ENCODE data around the gene NADSYN1. TPM values are rescaled to one million over a fixed set of nuclear protein-coding genes. Genes with fewer than 3 reads are reported as not detected.

The NADSYN1 gene
- total and polyA plus RNA-seq, 2 donors (not counting 1 experiment from before 2014, with no cell fraction given): 22.0 to 81.7 TPM

- TF ChIP-seq, protein P1, sequence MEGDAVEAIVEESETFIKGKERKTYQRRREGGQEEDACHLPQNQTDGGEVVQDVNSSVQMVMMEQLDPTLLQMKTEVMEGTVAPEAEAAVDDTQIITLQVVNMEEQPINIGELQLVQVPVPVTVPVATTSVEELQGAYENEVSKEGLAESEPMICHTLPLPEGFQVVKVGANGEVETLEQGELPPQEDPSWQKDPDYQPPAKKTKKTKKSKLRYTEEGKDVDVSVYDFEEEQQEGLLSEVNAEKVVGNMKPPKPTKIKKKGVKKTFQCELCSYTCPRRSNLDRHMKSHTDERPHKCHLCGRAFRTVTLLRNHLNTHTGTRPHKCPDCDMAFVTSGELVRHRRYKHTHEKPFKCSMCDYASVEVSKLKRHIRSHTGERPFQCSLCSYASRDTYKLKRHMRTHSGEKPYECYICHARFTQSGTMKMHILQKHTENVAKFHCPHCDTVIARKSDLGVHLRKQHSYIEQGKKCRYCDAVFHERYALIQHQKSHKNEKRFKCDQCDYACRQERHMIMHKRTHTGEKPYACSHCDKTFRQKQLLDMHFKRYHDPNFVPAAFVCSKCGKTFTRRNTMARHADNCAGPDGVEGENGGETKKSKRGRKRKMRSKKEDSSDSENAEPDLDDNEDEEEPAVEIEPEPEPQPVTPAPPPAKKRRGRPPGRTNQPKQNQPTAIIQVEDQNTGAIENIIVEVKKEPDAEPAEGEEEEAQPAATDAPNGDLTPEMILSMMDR (conservative IDR thresholded peaks at IDR 0.05 in 1 of 2, IDR thresholded peaks at IDR 0.05 in 1 of 2; ENCODE audit: low read depth in 1 of 2, low read length in 2 of 2): no peak
- TF ChIP-seq EZH2 (IDR thresholded peaks at IDR 0.05; ENCODE audit: low read length, missing control alignments): no peak
- Histone ChIP-seq H3K9me3 (ENCODE audit: control insufficient read depth, insufficient read depth, low read depth, low read length) (no peaks in the 10 kb centered on the region), H4K20me1 (ENCODE audit: control insufficient read depth, extremely low read depth, insufficient read depth, low read length) (no peaks in the 10 kb centered on the region), H3K4me3 (replicated peaks in 1 of 4; ENCODE audit: control extremely low read depth in 1 of 4, insufficient read depth in 1 of 4, low read depth in 3 of 4, low read length in 4 of 4) (no peak overlapping the region), H3K4me1 (ENCODE audit: control insufficient read depth, extremely low read depth, insufficient read depth, low read length) (no peaks in the 10 kb centered on the region), H3K4me2 (ENCODE audit: extremely low read depth, insufficient read depth, low read length) (no peak overlapping the region), H3K27ac (ENCODE audit: insufficient read depth, low read length) (no peak overlapping the region), H3K27me3 (ENCODE audit: control insufficient read depth, insufficient read depth, low read length) (no peaks in the 10 kb centered on the region), H3K9ac (ENCODE audit: insufficient read depth, low read length) (no peak overlapping the region), H3K36me3 (ENCODE audit: control insufficient read depth, insufficient read depth, low read length) (peaks cover 16% of the 10 kb centered on the region), H2AFZ (ENCODE audit: low read length) (no peak overlapping the region), H3K79me2 (ENCODE audit: control insufficient read depth, insufficient read depth, low read length) (no peaks in the 10 kb centered on the region)
- no peak for DNase-seq (ENCODE audit: low read depth in 2 of 2)
These were observed 9.7 kb downstream of the NADSYN1 start for GRCh38 chr11:71462726-71463125.

DNA sequence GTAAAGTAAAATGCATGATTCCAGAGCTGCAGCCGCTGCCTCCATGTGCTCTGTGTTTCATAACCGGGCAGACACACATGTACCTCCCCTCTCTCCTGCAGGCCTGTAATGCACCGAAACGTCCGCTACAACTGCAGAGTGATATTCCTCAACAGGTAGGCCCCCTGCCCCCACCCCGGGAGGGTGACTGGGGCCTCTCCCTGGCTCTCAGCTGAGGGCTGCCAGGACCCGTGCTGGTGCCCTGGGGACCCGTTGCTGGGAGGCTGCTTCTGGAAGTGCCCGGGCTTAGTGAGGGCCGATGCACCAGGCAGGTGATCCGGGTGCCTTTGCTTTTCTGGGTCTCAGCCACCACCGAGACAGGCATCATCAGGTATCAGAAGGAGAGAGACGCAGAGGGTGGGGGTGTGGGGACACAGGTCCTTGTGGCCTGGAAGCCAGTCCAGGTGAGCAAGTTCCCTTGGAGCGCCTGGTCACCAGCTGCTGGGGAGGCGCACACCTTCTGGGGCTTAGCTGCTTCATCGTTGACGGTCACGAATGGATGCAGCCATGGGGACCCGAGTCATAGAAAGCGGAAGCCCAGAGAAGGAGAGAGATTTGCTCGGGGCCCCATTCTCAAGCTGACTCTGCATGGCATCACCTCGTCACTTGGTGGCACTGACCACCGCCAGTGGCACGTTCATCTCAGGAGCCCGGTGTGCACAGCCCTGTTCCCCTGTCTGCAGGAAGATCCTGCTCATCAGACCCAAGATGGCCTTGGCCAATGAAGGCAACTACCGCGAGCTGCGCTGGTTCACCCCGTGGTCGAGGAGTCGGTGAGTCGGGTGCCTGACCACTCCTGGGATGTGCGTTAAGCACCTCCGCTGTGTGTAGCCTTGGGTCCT is 10.6 kb downstream of the NADSYN1 start:
- H3K27me3 ChIP-seq (ENCODE audit: control insufficient read depth, insufficient read depth, low read length): no peaks in the 10 kb centered on the region
- H3K79me2 ChIP-seq (ENCODE audit: control insufficient read depth, insufficient read depth, low read length): no peaks in the 10 kb centered on the region
- peaks cover 10% of the 10 kb centered on the region for H3K36me3 ChIP-seq (ENCODE audit: control insufficient read depth, insufficient read depth, low read length)
- no peaks in the 10 kb centered on the region for H4K20me1 ChIP-seq (ENCODE audit: control insufficient read depth, extremely low read depth, insufficient read depth, low read length)
- H2AFZ ChIP-seq (ENCODE audit: low read length): no peak overlapping the region
- H3K27ac ChIP-seq (ENCODE audit: insufficient read depth, low read length): no peak overlapping the region
- no peaks in the 10 kb centered on the region for H3K9me3 ChIP-seq (ENCODE audit: control insufficient read depth, insufficient read depth, low read depth, low read length)
- no peak overlapping the region for H3K4me2 ChIP-seq (ENCODE audit: extremely low read depth, insufficient read depth, low read length)
- no peak overlapping the region for H3K9ac ChIP-seq (ENCODE audit: insufficient read depth, low read length)
- TF ChIP-seq, protein P1 (conservative IDR thresholded peaks at IDR 0.05 in 1 of 2, IDR thresholded peaks at IDR 0.05 in 1 of 2; ENCODE audit: low read depth in 1 of 2, low read length in 2 of 2): no peak
- no peak for TF ChIP-seq EZH2 (IDR thresholded peaks at IDR 0.05; ENCODE audit: low read length, missing control alignments)
- DNase-seq (ENCODE audit: low read depth in 2 of 2): no peak
- H3K4me1 ChIP-seq (ENCODE audit: control insufficient read depth, extremely low read depth, insufficient read depth, low read length): no peaks in the 10 kb centered on the region
- H3K4me3 ChIP-seq (replicated peaks in 1 of 4; ENCODE audit: control extremely low read depth in 1 of 4, insufficient read depth in 1 of 4, low read depth in 3 of 4, low read length in 4 of 4): no peak overlapping the region

DNA sequence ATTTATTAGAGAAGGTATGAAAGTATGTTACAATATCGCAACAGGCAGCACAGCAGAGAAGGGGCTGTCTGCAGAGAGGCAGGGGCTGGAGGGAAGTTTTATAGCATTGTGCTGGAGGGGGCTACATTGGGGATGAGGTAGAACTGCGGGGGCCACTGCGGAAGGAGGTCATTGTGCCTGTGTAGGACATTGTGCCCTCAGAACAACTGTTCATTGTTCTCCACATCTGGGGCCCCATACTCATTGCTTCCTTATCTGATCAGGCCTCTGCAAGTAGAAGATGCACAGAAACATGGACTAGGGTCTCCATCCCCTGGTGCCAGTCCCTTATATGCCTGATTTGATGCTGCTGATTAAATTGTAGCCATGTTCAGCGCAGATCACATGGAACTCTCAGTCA is 12.1 kb downstream of the NADSYN1 start:
- H3K4me2 ChIP-seq (ENCODE audit: extremely low read depth, insufficient read depth, low read length): no peak overlapping the region
- H3K27me3 ChIP-seq (ENCODE audit: control insufficient read depth, insufficient read depth, low read length): no peaks in the 10 kb centered on the region
- DNase-seq (ENCODE audit: low read depth in 2 of 2): no peak
- no peak overlapping the region for H3K4me3 ChIP-seq (replicated peaks in 1 of 4; ENCODE audit: control extremely low read depth in 1 of 4, insufficient read depth in 1 of 4, low read depth in 3 of 4, low read length in 4 of 4)
- H3K79me2 ChIP-seq (ENCODE audit: control insufficient read depth, insufficient read depth, low read length): no peaks in the 10 kb centered on the region
- no peak overlapping the region for H3K27ac ChIP-seq (ENCODE audit: insufficient read depth, low read length)
- peaks cover 5% of the 10 kb centered on the region for H3K36me3 ChIP-seq (ENCODE audit: control insufficient read depth, insufficient read depth, low read length)
- H3K9me3 ChIP-seq (ENCODE audit: control insufficient read depth, insufficient read depth, low read depth, low read length): no peaks in the 10 kb centered on the region
- no peaks in the 10 kb centered on the region for H3K4me1 ChIP-seq (ENCODE audit: control insufficient read depth, extremely low read depth, insufficient read depth, low read length)
- TF ChIP-seq, protein P1 (conservative IDR thresholded peaks at IDR 0.05 in 1 of 2, IDR thresholded peaks at IDR 0.05 in 1 of 2; ENCODE audit: low read depth in 1 of 2, low read length in 2 of 2): no peak
- no peak for TF ChIP-seq EZH2 (IDR thresholded peaks at IDR 0.05; ENCODE audit: low read length, missing control alignments)
- no peak overlapping the region for H2AFZ ChIP-seq (ENCODE audit: low read length)
- H3K9ac ChIP-seq (ENCODE audit: insufficient read depth, low read length): no peak overlapping the region
- no peaks in the 10 kb centered on the region for H4K20me1 ChIP-seq (ENCODE audit: control insufficient read depth, extremely low read depth, insufficient read depth, low read length)

Data from fibroblast of lung (primary cell).